Endothelial cell (in vitro differentiated cells): ENCODE results near the gene IL6. TPM values are rescaled to one million over a fixed set of nuclear protein-coding genes. Genes with fewer than 3 reads are reported as not detected.

ENCODE experiments used
- DNase-seq: peaks from one replicate; pipeline ENCODE4 v3.0.0; 2021; ENCODE audit warnings: low spot score
- H3K27ac Mint-ChIP-seq: one replicate; pipeline ENCODE4 v1.8.0; 2021; ENCODE audit warnings: mixed read lengths, inconsistent platforms; ENCODE audit not compliant: unreplicated experiment
- H3K27me3 Mint-ChIP-seq: one replicate; pipeline ENCODE4 v1.8.0; 2021; ENCODE audit warnings: mild to moderate bottlenecking, moderate library complexity, mixed read lengths, inconsistent platforms; ENCODE audit not compliant: unreplicated experiment
- H3K36me3 Mint-ChIP-seq: one replicate; pipeline ENCODE4 v1.8.0; 2021; ENCODE audit warnings: mild to moderate bottlenecking, low read depth, mixed read lengths, inconsistent platforms; ENCODE audit not compliant: unreplicated experiment
- H3K4me1 Mint-ChIP-seq: one replicate; pipeline ENCODE4 v1.8.0; 2021; ENCODE audit warnings: mild to moderate bottlenecking, mixed read lengths, inconsistent platforms; ENCODE audit not compliant: unreplicated experiment
- H3K4me3 Mint-ChIP-seq: one replicate; pipeline ENCODE4 v1.8.0; 2021; ENCODE audit warnings: mild to moderate bottlenecking, mixed read lengths, inconsistent platforms; ENCODE audit not compliant: unreplicated experiment
- H3K9me3 Mint-ChIP-seq: one replicate; pipeline ENCODE4 v1.8.0; 2021; ENCODE audit warnings: mixed read lengths, inconsistent platforms; ENCODE audit not compliant: unreplicated experiment
- total RNA-seq: library from RNA; stranded (reverse); fragmentation: NEBNext Ultra II Directional; extraction: Animal tissue kit (Norgen Biotek cat#: 25700); gene quantifications from one replicate; pipeline ENCODE4 v1.2.1, GENCODE V29; 2021; ENCODE audit not compliant: unreplicated experiment
- TF ChIP-seq, protein P1 (sequence below): fragments of 200-600 bp; sonication (generic); IDR thresholded peaks from one replicate; pipeline ENCODE4 v1.5.0; 2021; ENCODE audit warnings: antibody characterized with exemption; ENCODE audit not compliant: unreplicated experiment

The IL6 gene
- total RNA-seq, 1 donor from 2014 or later, result not detected

DNA sequence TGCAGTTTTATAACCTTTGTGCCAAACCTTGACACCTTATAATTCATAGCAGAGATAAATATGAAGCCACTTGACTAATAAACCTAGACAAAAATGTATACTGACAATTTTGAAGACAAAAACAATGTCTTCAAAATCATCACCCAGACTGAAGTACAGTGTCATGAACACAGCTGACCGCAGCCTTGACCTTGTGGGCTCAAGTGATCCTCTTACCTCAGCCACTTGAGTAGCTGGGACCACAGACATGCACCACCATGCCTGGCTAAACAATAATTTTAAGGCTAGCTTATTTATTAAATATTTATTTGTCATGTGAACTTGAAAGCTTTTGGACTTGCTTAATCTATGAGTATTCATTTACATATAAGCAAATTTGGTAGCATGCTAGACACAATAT is 24.3 kb downstream of the IL6 start:
- TF ChIP-seq, protein P1, sequence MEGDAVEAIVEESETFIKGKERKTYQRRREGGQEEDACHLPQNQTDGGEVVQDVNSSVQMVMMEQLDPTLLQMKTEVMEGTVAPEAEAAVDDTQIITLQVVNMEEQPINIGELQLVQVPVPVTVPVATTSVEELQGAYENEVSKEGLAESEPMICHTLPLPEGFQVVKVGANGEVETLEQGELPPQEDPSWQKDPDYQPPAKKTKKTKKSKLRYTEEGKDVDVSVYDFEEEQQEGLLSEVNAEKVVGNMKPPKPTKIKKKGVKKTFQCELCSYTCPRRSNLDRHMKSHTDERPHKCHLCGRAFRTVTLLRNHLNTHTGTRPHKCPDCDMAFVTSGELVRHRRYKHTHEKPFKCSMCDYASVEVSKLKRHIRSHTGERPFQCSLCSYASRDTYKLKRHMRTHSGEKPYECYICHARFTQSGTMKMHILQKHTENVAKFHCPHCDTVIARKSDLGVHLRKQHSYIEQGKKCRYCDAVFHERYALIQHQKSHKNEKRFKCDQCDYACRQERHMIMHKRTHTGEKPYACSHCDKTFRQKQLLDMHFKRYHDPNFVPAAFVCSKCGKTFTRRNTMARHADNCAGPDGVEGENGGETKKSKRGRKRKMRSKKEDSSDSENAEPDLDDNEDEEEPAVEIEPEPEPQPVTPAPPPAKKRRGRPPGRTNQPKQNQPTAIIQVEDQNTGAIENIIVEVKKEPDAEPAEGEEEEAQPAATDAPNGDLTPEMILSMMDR, result no peak
- Mint-ChIP-seq H3K36me3 (no peaks in the 10 kb centered on the region), H3K4me3 (no peak overlapping the region), H3K4me1 (no peaks in the 10 kb centered on the region), H3K27ac (no peak overlapping the region), H3K27me3 (no peaks in the 10 kb centered on the region), H3K9me3 (no peaks in the 10 kb centered on the region)
- DNase-seq, result no peak

DNA sequence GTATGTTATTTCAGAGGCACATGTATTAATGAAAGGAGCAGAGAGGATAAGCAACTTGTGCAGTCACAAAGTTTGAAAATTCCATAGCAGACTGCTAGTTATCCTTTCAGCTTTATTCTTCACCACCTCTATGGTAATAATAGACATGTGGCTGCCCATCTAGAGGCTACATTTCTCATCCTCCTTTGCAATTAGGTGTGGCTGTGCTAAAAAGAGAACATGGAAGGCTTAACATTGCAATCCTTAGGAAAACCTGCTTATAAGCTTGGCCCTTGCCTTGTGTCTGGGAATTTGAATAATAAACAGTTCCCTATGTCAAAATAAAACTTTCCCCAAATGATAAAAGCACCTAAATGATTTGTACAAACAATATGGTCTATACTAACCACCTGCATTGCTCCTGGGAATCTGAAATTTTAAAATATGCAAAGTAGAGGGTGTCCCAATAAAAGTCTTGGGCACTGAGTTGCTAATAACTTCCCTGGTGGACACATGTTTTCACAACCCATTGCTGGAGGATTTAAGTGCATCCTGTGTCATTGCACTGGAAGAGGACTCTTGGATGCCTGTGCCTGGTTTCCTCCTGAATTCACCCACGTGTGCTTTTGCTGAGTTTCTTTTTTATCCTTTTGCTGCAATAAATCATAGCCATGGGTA is 30.5 kb downstream of the IL6 start:
- Mint-ChIP-seq H3K9me3 (no peaks in the 10 kb centered on the region), H3K4me1 (no peaks in the 10 kb centered on the region), H3K27me3 (no peaks in the 10 kb centered on the region), H3K4me3 (no peak overlapping the region), H3K27ac (no peak overlapping the region), H3K36me3 (no peaks in the 10 kb centered on the region)
- TF ChIP-seq, protein P1, result no peak
- DNase-seq, result no peak

DNA sequence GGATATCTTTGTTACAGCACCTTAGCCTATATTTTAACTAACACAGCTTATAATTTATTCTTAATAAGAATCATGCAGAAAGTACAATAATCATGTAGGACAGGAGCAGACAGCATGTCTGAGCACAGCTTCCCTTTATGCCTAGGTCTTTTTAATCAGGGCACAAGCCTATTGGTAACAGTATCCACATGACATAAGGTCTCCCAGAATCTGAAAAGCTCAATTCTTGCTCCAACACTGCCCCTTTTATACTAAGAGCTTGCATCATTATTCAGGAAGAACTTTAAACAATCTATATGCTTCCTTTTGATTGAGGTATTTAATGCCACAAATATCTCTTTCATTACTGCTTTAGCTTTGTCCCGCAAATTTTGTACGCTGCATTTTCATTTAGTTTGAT is 31.6 kb downstream of the IL6 start:
- Mint-ChIP-seq H3K4me3 (no peak overlapping the region), H3K9me3 (no peaks in the 10 kb centered on the region), H3K27ac (no peak overlapping the region), H3K27me3 (no peaks in the 10 kb centered on the region), H3K4me1 (no peaks in the 10 kb centered on the region), H3K36me3 (no peaks in the 10 kb centered on the region)
- TF ChIP-seq, protein P1, result no peak
- DNase-seq, result no peak

DNA sequence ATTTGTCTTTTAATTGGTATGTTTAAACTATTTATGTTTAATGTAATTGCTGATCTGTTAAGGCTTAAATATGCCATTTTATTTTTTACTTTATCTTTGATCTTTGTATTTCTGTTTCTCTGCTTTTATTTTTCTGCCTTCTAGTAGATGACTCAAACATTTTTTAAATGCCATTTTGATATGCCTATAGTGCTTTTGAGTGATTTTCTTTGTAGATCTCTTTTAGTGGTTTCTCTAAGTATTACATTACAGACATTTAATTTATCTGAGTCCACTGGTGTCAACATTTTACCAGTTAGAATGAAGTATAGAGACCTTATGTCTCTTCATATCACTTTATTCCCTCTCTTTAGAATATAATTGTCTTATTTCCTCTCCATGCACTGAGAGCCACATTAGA is 32.7 kb downstream of the IL6 start:
- Mint-ChIP-seq H3K27ac (no peak overlapping the region), H3K4me1 (no peaks in the 10 kb centered on the region)
- no peak for DNase-seq

DNA sequence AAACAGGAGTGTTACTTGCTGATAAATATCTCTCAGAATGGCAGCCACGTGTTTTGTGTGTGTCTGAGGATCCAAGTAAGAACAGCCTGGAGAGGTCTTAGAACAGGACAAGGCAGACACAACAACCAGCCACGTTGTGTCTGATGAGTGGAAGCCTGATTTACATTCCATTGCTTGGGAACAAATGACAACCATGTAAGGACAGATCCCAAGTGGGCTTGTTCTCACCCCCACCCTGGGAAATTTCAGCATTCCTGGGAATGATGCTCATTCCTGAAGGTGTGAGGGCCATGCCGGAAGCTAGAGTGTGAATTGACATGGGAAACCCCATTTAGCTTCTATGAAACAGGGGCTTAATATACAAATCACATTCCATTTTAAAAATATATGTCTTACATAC is 35.9 kb downstream of the IL6 start:
- no peaks in the 10 kb centered on the region for H3K4me1 Mint-ChIP-seq
- no peak overlapping the region for H3K27ac Mint-ChIP-seq
- no peaks in the 10 kb centered on the region for H3K27me3 Mint-ChIP-seq
- H3K9me3 Mint-ChIP-seq, result no peaks in the 10 kb centered on the region
- TF ChIP-seq, protein P1, result no peak
- no peak overlapping the region for H3K4me3 Mint-ChIP-seq
- DNase-seq, result no peak
- no peaks in the 10 kb centered on the region for H3K36me3 Mint-ChIP-seq

More for the DNA sequence above, 32.7 kb downstream of the IL6 start:
- no peaks in the 10 kb centered on the region for H3K36me3 Mint-ChIP-seq
- H3K9me3 Mint-ChIP-seq, result no peaks in the 10 kb centered on the region
- H3K4me3 Mint-ChIP-seq, result no peak overlapping the region
- H3K27me3 Mint-ChIP-seq, result no peaks in the 10 kb centered on the region
- TF ChIP-seq, protein P1, result no peak
